Prostate gland (tissue), 2 donors: Measurements from ENCODE around the gene RANGAP1. TPM values are rescaled to one million over a fixed set of nuclear protein-coding genes. Genes with fewer than 3 reads are reported as not detected.
"Not testable (repeated sequence)": the region's sequence is repeated elsewhere in the genome, so short reads cannot be mapped to it uniquely, and the experiment has no call there.

Experiments used
- DNase-seq: peaks from one replicate; pipeline ENCODE4 v3.0.0-alpha.2; 2019; ENCODE audit warnings: low spot score
- H3K27ac ChIP-seq, 2 donors: fragments of 200-600 bp; sonication (generic); 2 replicates each; pipeline ENCODE4 v1.5.1; 2017 to 2019
- H3K27me3 ChIP-seq: fragments of 200-600 bp; sonication (generic); replicated peaks from 2 replicates; pipeline ENCODE4 v1.5.1; 2019; ENCODE audit not compliant: insufficient read depth
- H3K36me3 ChIP-seq, 2 donors: fragments of 200-600 bp; sonication (generic); 1 replicate in 1 of 2; 2 replicates in 1 of 2; pipeline versions ENCODE4 v1.5.1 to v1.8.1; 2017 to 2019
- H3K4me1 ChIP-seq: fragments of 200-600 bp; sonication (generic); replicated peaks from 2 replicates; pipeline ENCODE4 v1.5.1; 2019
- H3K4me3 ChIP-seq, 2 donors: fragments of 200-600 bp; sonication (generic); 2 replicates each; pipeline ENCODE4 v1.5.1; 2017 to 2019
- H3K9me3 ChIP-seq: fragments of 200-600 bp; sonication (generic); 2 replicates; pipeline ENCODE4 v1.5.1; 2017
- POLR2A ChIP-seq: fragments of 450-650 bp; IDR thresholded peaks from one replicate; pipeline ENCODE4 v1.6.1; 2016; ENCODE audit warnings: antibody characterized with exemption, mild to moderate bottlenecking
- POLR2AphosphoS5 ChIP-seq: sonication (generic); formaldehyde crosslinking; IDR thresholded peaks from one replicate; pipeline ENCODE4 v1.6.1; 2017; ENCODE audit warnings: antibody characterized with exemption
- WGBS: methylation state at CpG from one replicate; pipeline ENCODE4 v1.1.5; 2018; 5-methylcytosine and 5-hydroxymethylcytosine counted together
- intact Hi-C: fragments of 100-400 bp; cut with DNase I; formaldehyde crosslinking; loops from one replicate; pipeline ENCODE4 v1.14.2; 2022
- total RNA-seq, 2 donors: library from RNA; depleted of rRNA; stranded (reverse); fragments of >200 nt; gene quantifications; one replicate each; pipeline ENCODE4 v1.1.0, GENCODE V29; 2016
- TF ChIP-seq, protein P1 (sequence below), 4 experiments: fragments of 200-600 bp in 2 of 4; fragments of 450-650 bp in 2 of 4; sonication (generic) in 2 of 4; IDR thresholded peaks; 1 replicate in 3 of 4; 2 replicates in 1 of 4; pipeline ENCODE4 v1.5.1; 2016 to 2019; ENCODE audit warnings: antibody characterized with exemption in 4 of 4, mild to moderate bottlenecking in 2 of 4, moderate library complexity in 2 of 4

RANGAP1 gene
- total RNA-seq, 2 donors from 2014 or later, result 47.8 to 127 TPM

DNA sequence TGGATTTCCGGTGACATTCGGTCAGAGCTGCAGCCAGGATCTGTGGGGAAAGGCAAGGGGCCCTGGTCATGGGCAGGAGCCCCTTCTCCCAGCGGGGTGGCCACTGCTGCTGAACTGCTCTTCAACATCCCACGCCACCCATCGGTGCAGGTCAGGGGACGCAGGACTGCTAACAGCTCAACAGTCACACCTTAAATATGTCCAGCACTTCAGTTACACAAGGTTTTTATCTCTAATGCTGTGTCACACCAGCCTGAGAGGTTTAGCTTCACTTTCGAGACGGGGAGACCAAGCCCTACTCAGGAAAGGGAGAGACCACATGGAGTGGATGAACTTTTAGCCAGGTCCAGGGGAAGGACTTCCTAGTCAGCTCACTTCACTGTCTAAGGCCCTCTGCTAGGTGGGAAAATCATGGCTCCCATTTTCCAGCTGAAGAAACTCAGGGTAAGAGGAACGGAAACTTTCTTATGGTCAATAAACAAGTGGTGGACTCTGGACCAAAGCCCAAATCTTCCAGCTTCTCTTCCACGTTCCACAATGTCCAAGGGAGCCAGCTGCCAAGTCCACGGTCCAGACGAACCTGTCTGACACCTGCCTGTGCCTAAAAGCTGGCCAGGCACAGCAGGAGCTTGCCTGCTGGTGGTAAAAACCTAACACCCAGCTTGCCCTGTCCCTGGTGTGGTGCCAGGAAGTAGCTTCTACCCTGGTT, 24.3 kb downstream of the RANGAP1 start:
- H3K4me1 ChIP-seq, result peaks cover 4% of the 10 kb centered on the region
- WGBS, result 74% methylated on average over 12 of the region's 12 CpGs
- H3K9me3 ChIP-seq, result no peaks in the 10 kb centered on the region
- peaks cover 0 to 3% of the 10 kb centered on the region in 2 donors for H3K36me3 ChIP-seq
- no peaks in the 10 kb centered on the region for H3K27me3 ChIP-seq
- DNase-seq, result peak; percentile 80
- peak overlapping the region; percentile 62 to 70 for H3K27ac ChIP-seq
- TF ChIP-seq, protein P1, sequence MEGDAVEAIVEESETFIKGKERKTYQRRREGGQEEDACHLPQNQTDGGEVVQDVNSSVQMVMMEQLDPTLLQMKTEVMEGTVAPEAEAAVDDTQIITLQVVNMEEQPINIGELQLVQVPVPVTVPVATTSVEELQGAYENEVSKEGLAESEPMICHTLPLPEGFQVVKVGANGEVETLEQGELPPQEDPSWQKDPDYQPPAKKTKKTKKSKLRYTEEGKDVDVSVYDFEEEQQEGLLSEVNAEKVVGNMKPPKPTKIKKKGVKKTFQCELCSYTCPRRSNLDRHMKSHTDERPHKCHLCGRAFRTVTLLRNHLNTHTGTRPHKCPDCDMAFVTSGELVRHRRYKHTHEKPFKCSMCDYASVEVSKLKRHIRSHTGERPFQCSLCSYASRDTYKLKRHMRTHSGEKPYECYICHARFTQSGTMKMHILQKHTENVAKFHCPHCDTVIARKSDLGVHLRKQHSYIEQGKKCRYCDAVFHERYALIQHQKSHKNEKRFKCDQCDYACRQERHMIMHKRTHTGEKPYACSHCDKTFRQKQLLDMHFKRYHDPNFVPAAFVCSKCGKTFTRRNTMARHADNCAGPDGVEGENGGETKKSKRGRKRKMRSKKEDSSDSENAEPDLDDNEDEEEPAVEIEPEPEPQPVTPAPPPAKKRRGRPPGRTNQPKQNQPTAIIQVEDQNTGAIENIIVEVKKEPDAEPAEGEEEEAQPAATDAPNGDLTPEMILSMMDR (IDR thresholded peaks at IDR 0.05), result no peak
- TF ChIP-seq POLR2A, result no peak
- peak; percentile 76 for TF ChIP-seq POLR2AphosphoS5
- intact Hi-C loops, result no loop called here
- no peak overlapping the region for H3K4me3 ChIP-seq

DNA sequence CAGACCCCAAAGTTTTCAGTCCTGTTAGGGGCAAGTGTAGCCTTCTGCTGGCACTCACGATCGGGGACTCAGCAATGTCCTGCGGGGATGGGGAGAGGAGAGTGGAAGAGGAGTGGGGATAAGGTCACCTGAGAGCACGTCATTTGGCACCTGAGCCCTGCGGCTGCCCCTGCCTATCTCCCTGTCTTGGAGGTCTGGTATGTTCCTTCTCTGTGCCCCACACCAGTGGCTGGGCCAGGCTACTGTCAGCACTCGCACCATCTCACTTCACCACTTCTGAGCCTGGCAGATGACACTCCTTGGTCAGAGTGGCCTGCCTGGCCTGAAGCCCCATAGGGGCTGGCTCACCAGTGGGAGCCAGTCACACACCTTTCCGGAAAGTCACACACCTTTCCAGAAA, 25.1 kb downstream of the RANGAP1 start:
- no peak for TF ChIP-seq POLR2A
- TF ChIP-seq, protein P1 (IDR thresholded peaks at IDR 0.05), result no peak
- TF ChIP-seq POLR2AphosphoS5, result no peak
- intact Hi-C loops, result no loop called here
- Histone ChIP-seq H3K36me3 (peaks cover 0 to 3% of the 10 kb centered on the region in 2 donors), H3K27ac (peak overlapping the region in 1 of 2 donors; percentile 70), H3K9me3 (no peaks in the 10 kb centered on the region), H3K27me3 (no peaks in the 10 kb centered on the region), H3K4me1 (peaks cover 8% of the 10 kb centered on the region), H3K4me3 (no peak overlapping the region)
- 95% methylated on average over 7 of the region's 7 CpGs for WGBS
- no peak for DNase-seq

DNA sequence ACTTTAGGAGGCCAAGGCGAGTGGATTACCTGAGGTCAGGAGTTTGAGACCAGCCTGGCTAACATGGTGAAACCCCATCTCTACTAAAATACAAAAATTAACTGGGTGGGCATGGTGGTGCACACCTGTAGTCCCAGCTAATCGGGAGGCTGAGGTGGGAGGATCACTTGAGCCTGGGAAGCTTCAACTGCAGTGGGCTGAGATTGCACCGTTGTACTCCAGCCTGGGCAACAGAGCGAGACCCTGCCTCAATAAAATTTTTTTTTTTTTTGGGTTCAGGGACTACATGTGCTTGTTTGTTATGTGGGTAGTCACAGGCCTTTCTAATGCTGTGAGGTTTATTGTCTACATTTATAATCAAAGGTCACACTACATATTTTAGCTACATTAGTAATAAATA, 26.2 kb downstream of the RANGAP1 start:
- H3K9me3 ChIP-seq, H3K4me3 ChIP-seq, H3K27me3 ChIP-seq, H3K4me1 ChIP-seq, H3K36me3 ChIP-seq, intact Hi-C loops, DNase-seq, H3K27ac ChIP-seq: not testable (repeated sequence)
- 96% methylated on average over 4 of the region's 4 CpGs for WGBS

DNA sequence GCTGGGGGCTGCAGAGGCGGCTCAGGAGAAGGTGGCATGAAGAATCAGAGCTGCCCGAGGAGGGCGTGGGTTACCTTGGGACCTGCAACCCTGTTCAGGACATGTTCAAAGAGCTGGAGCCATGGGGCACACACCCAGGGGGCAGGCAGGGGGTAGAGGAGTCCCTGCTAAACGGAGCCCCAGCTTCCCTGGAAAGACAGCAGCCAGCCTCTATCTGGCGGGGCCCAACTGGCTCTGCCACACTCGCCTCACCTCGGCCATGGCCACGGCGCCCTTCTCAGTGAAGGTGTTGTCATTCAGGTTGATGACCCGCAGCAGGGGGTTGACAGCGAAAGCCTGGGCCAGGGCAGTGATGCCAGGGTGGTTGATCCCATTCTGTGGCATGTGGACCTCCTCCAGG, 28.3 kb downstream of the RANGAP1 start:
- Histone ChIP-seq H3K4me3 (no peak overlapping the region), H3K27me3 (no peaks in the 10 kb centered on the region), H3K9me3 (no peaks in the 10 kb centered on the region), H3K4me1 (peaks cover 8% of the 10 kb centered on the region), H3K27ac (peak overlapping the region in 1 of 2 donors; percentile 54), H3K36me3 (peaks cover 2 to 3% of the 10 kb centered on the region in 2 donors)
- no peak for TF ChIP-seq POLR2A
- TF ChIP-seq, protein P1 (IDR thresholded peaks at IDR 0.05), result no peak
- no peak for TF ChIP-seq POLR2AphosphoS5
- 88% methylated on average over 11 of the region's 11 CpGs for WGBS
- no peak for DNase-seq
- intact Hi-C loops, result no loop called here

DNA sequence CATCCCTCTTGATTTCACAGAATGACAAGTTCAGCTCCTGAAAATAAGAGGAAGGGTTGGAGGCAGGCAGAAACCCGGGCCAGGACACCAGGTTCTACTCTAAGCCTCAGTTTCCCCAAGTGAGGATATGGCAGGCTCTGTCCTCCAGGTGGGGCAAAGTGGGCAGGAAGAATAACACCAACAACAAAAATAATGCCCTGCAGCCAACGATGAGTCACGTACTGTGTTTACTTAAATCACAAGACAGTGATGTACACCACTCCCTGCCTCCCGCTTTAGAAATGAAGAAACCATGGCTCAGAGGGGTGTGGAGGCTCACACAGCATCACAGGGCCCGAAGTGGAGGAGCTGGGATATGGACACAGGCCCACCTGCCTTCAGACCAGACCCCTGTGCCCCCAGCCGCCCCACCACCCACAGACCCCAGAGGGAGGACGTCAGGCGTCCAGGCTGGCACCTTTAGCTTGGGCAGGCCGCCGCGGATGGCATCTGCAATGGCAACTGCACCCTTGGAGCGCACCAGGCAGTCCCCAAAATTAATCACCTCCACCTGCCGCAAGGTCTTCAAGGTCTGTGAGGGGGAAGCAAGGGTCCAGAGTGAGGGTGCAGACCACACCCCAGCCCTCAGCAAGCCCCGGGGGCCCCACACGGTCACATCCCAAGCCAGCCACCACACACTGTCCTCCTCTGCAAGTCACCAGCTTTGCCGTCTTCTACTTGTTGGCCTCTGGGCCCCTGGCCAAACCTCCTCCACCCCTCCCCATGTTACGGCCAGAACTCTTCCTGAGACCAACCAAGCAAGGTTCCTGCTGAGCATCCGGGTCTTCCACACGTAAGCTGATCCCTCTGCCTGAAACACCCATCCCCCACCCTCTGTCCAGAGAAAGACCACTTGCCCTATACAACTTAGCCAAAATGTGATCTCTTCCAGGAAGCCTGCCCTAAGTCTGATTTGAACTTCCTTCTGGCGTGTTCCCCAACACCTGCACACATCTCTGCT, 29.4 kb downstream of the RANGAP1 start:
- Histone ChIP-seq H3K36me3 (peaks cover 3 to 6% of the 10 kb centered on the region in 2 donors), H3K27me3 (no peaks in the 10 kb centered on the region), H3K4me3 (no peak overlapping the region), H3K27ac (peak overlapping the region in 1 of 2 donors; percentile 54), H3K4me1 (peaks cover 8% of the 10 kb centered on the region), H3K9me3 (no peaks in the 10 kb centered on the region)
- intact Hi-C loops, result no loop called here
- 73% methylated on average over 20 of the region's 20 CpGs for WGBS
- DNase-seq, result peak; percentile 52
- TF ChIP-seq POLR2AphosphoS5 (peak; percentile 66), POLR2A (no peak)
- TF ChIP-seq, protein P1 (IDR thresholded peaks at IDR 0.05), result peak in 2 of 4 experiments; percentile 37 to 45
